Spleen (tissue), 11 donors: ENCODE data around the gene BNIP3. TPM values are rescaled to one million over a fixed set of nuclear protein-coding genes. Genes with fewer than 3 reads are reported as not detected.

Source experiments
- DNase-seq: peaks from one replicate; pipeline ENCODE4 v3.0.0-alpha.2; 2020
- H3K27ac ChIP-seq, 8 donors: fragments of 200-600 bp; sonication (generic) in 7 of 8; 1 replicate in 4 of 8; 2 replicates in 4 of 8; pipeline versions ENCODE4 v1.5.0 to v1.8.0; 2016 to 2021; ENCODE audit warnings: inconsistent platforms in 4 of 8, mild to moderate bottlenecking in 4 of 8, moderate library complexity in 1 of 8
- H3K27me3 ChIP-seq, 7 donors: fragments of 200-600 bp; sonication (generic) in 6 of 7; replicated peaks in 1 of 7; 1 replicate in 4 of 7; 2 replicates in 3 of 7; pipeline versions ENCODE4 v1.5.0 to v1.8.0; 2016 to 2021; ENCODE audit warnings: inconsistent platforms in 3 of 7, mild to moderate bottlenecking in 1 of 7
- H3K36me3 ChIP-seq, 6 donors: fragments of 200-600 bp; sonication (generic) in 5 of 6; 1 replicate in 4 of 6; 2 replicates in 2 of 6; pipeline versions ENCODE4 v1.5.0 to v1.8.0; 2016 to 2021; ENCODE audit warnings: inconsistent platforms in 2 of 6
- H3K4me1 ChIP-seq, 6 donors: fragments of 200-600 bp; sonication (generic) in 5 of 6; 1 replicate in 3 of 6; 2 replicates in 3 of 6; pipeline versions ENCODE4 v1.5.0 to v1.8.0; 2016 to 2021; ENCODE audit warnings: inconsistent platforms in 3 of 6
- H3K4me3 ChIP-seq, 8 donors: fragments of 200-600 bp; sonication (generic) in 7 of 8; 1 replicate in 4 of 8; 2 replicates in 4 of 8; pipeline versions ENCODE4 v1.5.0 to v1.8.0; 2016 to 2021; ENCODE audit warnings: inconsistent platforms in 4 of 8, mild to moderate bottlenecking in 4 of 8, moderate library complexity in 2 of 8
- H3K9me3 ChIP-seq, 8 donors: fragments of 200-600 bp; sonication (generic) in 7 of 8; 1 replicate in 4 of 8; 2 replicates in 4 of 8; pipeline versions ENCODE4 v1.5.0 to v1.8.0; 2016 to 2021; ENCODE audit warnings: inconsistent platforms in 4 of 8
- POLR2A ChIP-seq, 3 donors: fragments of 450-650 bp; IDR thresholded peaks; one replicate each; pipeline ENCODE4 v1.5.1; 2017; ENCODE audit warnings: antibody characterized with exemption in 3 of 3, mild to moderate bottlenecking in 1 of 3
- POLR2AphosphoS5 ChIP-seq, 3 donors: sonication (generic); formaldehyde crosslinking; IDR thresholded peaks; one replicate each; pipeline ENCODE4 v1.5.1; 2017; ENCODE audit warnings: antibody characterized with exemption in 3 of 3
- WGBS, 5 donors: extraction: QIAGEN DNeasy Blood & Tissue Kit in 3 of 5; methylation state at CpG; one replicate each; pipeline versions ENCODE4 v1.1.5 to v1.1.7; 2013 to 2018; 5-methylcytosine and 5-hydroxymethylcytosine counted together
- intact Hi-C: fragments of 100-400 bp; cut with DNase I; formaldehyde crosslinking; loops from one replicate; pipeline ENCODE4 v1.15.0; 2023; ENCODE audit warnings: low total_unique reads
- polyA plus RNA-seq, 3 donors: library from polyadenylated mRNA; stranded (reverse); fragments of 200-250 nt; gene quantifications; one replicate each; pipeline ENCODE4 v1.2.1, GENCODE V29; 2013
- total RNA-seq, 7 donors: library from RNA; depleted of rRNA in 3 of 7; stranded (reverse); fragments of >200 nt in 3 of 7; fragmentation: NEBNext Ultra II Directional in 4 of 7; extraction: Animal tissue kit (Norgen Biotek cat#: 25700) in 4 of 7; gene quantifications; one replicate each; pipeline versions ENCODE4 v1.1.0 to v1.2.1, GENCODE V29; 2016 to 2021
- TF ChIP-seq, protein P1 (sequence below), 11 experiments: fragments of 200-600 bp in 7 of 11; fragments of 450-650 bp in 4 of 11; sonication (generic) in 4 of 11; IDR thresholded peaks in 8 of 11; conservative IDR thresholded peaks in 3 of 11; 1 replicate in 7 of 11; 2 replicates in 4 of 11; pipeline versions ENCODE4 v1.4.0 to v1.8.0; 2016 to 2021; ENCODE audit warnings: antibody characterized with exemption in 11 of 11, inconsistent platforms in 4 of 11, mild to moderate bottlenecking in 1 of 11
- donor health status: healthy with polysubstance abuse.
- donor health status: DM: no; HTN: no; CAD: no; lungs with moderate emphysema.
- donor health status: DM: no; HTN: no; CAD: no.
- donor health status: Bipolar disorder and iron deficiency.
- donor health status: healthy.
- donor health status: DM: no; HTN: no; CAD: no.
- donor health status: DM: yes; HTN: yes; CAD: no.

Gene BNIP3
- total and polyA plus RNA-seq, 10 donors: 4.2 to 42.6 (median 16.6) TPM

DNA sequence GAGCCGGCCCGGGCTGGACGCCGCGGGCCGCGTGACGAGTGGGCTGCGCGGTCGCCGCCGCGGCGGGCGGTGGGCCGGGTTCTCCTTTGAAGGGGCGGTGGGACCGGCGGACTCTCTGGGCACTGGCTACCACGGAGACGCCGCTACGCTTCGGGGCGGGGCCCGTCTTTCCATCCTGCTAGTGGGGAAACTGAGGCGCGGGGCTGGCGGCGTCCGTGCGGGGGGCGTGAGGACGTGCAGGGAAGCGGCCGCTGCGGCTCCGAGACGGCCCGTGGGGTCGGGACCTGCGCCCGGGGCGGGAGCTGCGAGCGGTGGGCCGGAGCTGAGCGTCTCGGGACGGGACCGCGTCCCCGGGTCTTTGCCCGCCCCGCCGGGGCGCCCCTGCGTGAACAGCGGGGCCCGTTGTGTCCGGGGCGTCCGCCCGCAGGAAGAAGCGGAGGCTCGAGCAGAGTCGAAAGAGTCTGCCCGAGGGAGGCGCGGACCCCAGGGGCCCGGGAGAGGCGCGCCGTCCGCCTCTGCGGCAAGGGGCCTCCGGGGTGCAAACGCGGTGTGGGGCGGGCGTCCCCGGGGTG is 548 bp upstream of the BNIP3 start:
- peak overlapping the region in 4 of 8 donors; percentile 50 to 80 (median 69) for H3K27ac ChIP-seq
- peaks cover 0 to 28% (median 0%) of the 10 kb centered on the region in 7 donors for H3K27me3 ChIP-seq
- no peaks in the 10 kb centered on the region for H3K36me3 ChIP-seq
- H3K4me1 ChIP-seq: peaks cover 0 to 38% (median 31%) of the 10 kb centered on the region in 6 donors
- intact Hi-C loops: no loop called here
- no peak for DNase-seq
- TF ChIP-seq, protein P1, sequence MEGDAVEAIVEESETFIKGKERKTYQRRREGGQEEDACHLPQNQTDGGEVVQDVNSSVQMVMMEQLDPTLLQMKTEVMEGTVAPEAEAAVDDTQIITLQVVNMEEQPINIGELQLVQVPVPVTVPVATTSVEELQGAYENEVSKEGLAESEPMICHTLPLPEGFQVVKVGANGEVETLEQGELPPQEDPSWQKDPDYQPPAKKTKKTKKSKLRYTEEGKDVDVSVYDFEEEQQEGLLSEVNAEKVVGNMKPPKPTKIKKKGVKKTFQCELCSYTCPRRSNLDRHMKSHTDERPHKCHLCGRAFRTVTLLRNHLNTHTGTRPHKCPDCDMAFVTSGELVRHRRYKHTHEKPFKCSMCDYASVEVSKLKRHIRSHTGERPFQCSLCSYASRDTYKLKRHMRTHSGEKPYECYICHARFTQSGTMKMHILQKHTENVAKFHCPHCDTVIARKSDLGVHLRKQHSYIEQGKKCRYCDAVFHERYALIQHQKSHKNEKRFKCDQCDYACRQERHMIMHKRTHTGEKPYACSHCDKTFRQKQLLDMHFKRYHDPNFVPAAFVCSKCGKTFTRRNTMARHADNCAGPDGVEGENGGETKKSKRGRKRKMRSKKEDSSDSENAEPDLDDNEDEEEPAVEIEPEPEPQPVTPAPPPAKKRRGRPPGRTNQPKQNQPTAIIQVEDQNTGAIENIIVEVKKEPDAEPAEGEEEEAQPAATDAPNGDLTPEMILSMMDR (IDR thresholded peaks at IDR 0.05 in 8 of 11, conservative IDR thresholded peaks at IDR 0.05 in 3 of 11): no peak
- TF ChIP-seq POLR2AphosphoS5 (IDR thresholded peaks at IDR 0.05) (no peak), POLR2A (IDR thresholded peaks at IDR 0.05) (no peak)
- H3K4me3 ChIP-seq: peak overlapping the region; percentile 53 to 94 (median 76)
- WGBS, 5 donors: 0 to 2% (median 1%) methylated on average over 29 to 83 of the region's 83 CpGs
- no peaks in the 10 kb centered on the region for H3K9me3 ChIP-seq

DNA sequence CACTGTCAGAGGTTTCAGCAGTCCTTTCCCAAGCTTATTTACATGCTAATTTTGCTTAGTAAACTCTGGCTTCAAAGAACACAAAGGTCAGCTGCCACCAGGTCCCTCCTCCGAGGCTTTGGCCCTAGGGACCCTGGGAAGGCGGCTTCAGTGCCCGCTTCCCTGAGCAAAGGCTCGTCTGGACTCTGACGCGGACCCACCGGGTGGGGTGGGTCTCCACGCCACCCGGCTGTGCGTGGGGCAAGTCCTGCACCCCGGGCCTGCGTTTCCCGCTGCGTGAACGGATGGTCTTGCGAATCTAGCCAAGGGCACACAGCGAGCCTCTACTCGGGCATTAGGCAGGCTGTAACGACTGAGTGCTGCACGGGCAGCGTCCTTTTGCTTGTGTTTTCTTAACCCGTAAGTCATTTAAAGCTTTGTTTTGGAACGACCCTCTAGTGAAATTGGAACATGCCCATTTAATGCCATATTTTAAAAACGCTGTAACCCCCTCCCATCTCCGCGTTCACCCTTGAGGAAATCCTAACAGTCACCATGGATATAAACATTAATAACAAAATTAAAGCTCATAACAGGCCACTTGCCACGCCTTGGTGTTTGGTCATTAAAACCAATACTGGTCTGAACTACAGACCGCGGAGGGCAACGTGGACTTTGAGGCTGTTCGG is 828 bp downstream of the BNIP3 start:
- WGBS, 5 donors: 13 to 19% (median 14%) methylated on average over 25 to 31 of the region's 31 CpGs

DNA sequence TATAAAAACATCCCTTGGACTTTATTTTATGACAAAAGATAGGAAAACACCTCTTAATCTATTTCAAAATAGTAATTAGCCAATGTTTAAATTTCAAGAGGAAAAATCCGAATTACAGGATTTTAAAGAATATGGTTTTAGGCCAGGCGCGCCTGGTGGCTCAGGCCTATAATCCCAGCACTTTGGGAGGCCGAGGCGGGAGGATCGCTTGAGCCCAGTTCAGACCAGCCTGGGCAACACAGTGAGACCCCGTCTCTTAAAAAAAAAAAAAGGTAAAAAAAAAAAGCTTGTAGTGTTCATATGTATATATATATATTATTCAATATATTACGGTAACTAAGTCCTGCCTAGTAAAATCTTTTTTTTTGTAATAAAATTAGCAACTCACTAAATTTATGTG is 1.4 kb downstream of the BNIP3 start:
- H3K4me1 ChIP-seq: peaks cover 0 to 56% (median 31%) of the 10 kb centered on the region in 6 donors
- TF ChIP-seq, protein P1 (IDR thresholded peaks at IDR 0.05 in 8 of 11, conservative IDR thresholded peaks at IDR 0.05 in 3 of 11): no peak
- peaks cover 0 to 28% (median 0%) of the 10 kb centered on the region in 7 donors for H3K27me3 ChIP-seq
- no peaks in the 10 kb centered on the region for H3K9me3 ChIP-seq
- H3K36me3 ChIP-seq: no peaks in the 10 kb centered on the region
- H3K27ac ChIP-seq: peak overlapping the region in 1 of 8 donors; percentile 22
- peak; percentile 25 for DNase-seq
- WGBS, 5 donors: 91 to 94% (median 92%) methylated on average over 8 of the region's 8 CpGs
- H3K4me3 ChIP-seq: peak overlapping the region in 6 of 8 donors; percentile 58 to 94 (median 80)
- intact Hi-C loops: no loop called here

More for the DNA sequence above, 828 bp downstream of the BNIP3 start:
- peak; percentile 83 for DNase-seq
- peak overlapping the region; percentile 53 to 94 (median 78) for H3K4me3 ChIP-seq
- intact Hi-C loops: no loop called here
- TF ChIP-seq, protein P1 (IDR thresholded peaks at IDR 0.05 in 8 of 11, conservative IDR thresholded peaks at IDR 0.05 in 3 of 11): no peak
- TF ChIP-seq POLR2AphosphoS5 (IDR thresholded peaks at IDR 0.05): peak in 1 of 3 donors; percentile 36
- H3K36me3 ChIP-seq: no peaks in the 10 kb centered on the region
- H3K4me1 ChIP-seq: peaks cover 0 to 50% (median 31%) of the 10 kb centered on the region in 6 donors
- peaks cover 0 to 28% (median 0%) of the 10 kb centered on the region in 7 donors for H3K27me3 ChIP-seq
- no peaks in the 10 kb centered on the region for H3K9me3 ChIP-seq
- peak overlapping the region in 6 of 8 donors; percentile 26 to 80 (median 69) for H3K27ac ChIP-seq

DNA sequence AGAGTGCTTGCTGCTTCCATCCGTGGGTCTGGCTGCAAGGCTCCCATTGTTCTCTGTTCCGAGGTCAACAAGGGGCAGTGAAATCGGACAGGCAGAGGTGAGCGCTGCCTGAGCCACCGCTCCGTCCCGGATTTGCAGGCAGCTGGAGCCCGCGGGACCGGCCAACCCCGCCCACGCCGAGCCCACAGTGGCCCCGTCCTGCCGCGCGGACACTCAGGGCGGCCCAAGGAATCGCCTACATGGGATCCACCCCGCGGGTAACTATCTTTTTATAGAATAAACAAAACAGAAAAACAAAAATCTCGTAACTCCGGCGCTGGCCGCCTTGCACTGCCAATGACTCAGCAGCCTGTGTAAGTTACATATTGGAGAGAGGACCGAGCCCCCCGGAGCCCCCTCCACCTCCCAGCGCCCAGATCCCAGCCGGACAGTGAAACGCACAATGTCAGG is 1.9 kb downstream of the BNIP3 start:
- intact Hi-C loops: no loop called here
- TF ChIP-seq POLR2AphosphoS5 (IDR thresholded peaks at IDR 0.05): peak in 1 of 3 donors; percentile 63
- TF ChIP-seq, protein P1 (IDR thresholded peaks at IDR 0.05 in 8 of 11, conservative IDR thresholded peaks at IDR 0.05 in 3 of 11): no peak
- Histone ChIP-seq H3K9me3 (no peaks in the 10 kb centered on the region), H3K27me3 (peaks cover 0 to 28% (median 0%) of the 10 kb centered on the region in 7 donors), H3K27ac (peak overlapping the region in 3 of 8 donors; percentile 4 to 22 (median 14)), H3K4me3 (peak overlapping the region in 6 of 8 donors; percentile 9 to 94 (median 77)), H3K4me1 (peaks cover 0 to 61% (median 31%) of the 10 kb centered on the region in 6 donors), H3K36me3 (no peaks in the 10 kb centered on the region)
- DNase-seq: peak; percentile 78
- WGBS, 5 donors: 38 to 52% (median 45%) methylated on average over 30 of the region's 30 CpGs
